Parathyroid adenoma (tissue), 2 donors: ENCODE data around the gene BMPER.

ENCODE experiments used
- H2AFZ ChIP-seq: fragments of 300-600 bp; sonication (generic); one replicate; pipeline ENCODE4 v1.7.0; 2017; ENCODE audit warnings: antibody characterized with exemption, mild to moderate bottlenecking
- H3K27ac ChIP-seq: fragments of 300-600 bp; sonication (generic); one replicate; pipeline ENCODE4 v1.7.0; 2017
- H3K27me3 ChIP-seq: fragments of 300-600 bp; sonication (generic); one replicate; pipeline ENCODE4 v1.7.0; 2017; ENCODE audit warnings: low read length; ENCODE audit not compliant: control insufficient read depth, insufficient read depth
- H3K36me3 ChIP-seq: fragments of 300-600 bp; sonication (generic); one replicate; pipeline ENCODE4 v1.7.0; 2017; ENCODE audit warnings: low read length; ENCODE audit not compliant: control insufficient read depth, insufficient read depth
- H3K4me1 ChIP-seq: fragments of 300-600 bp; sonication (generic); one replicate; pipeline ENCODE4 v1.7.0; 2017; ENCODE audit warnings: control low read depth
- H3K4me2 ChIP-seq: fragments of 300-600 bp; sonication (generic); one replicate; pipeline ENCODE4 v1.7.0; 2017; ENCODE audit warnings: low read length
- H3K4me3 ChIP-seq: fragments of 300-600 bp; sonication (generic); one replicate; pipeline ENCODE4 v1.7.0; 2017; ENCODE audit warnings: low read depth, low read length
- H3K79me2 ChIP-seq: fragments of 300-600 bp; sonication (generic); one replicate; pipeline ENCODE4 v1.7.0; 2017; ENCODE audit warnings: control low read depth
- H3K9ac ChIP-seq: fragments of 300-600 bp; sonication (generic); one replicate; pipeline ENCODE4 v1.7.0; 2017; ENCODE audit warnings: mild to moderate bottlenecking
- H3K9me3 ChIP-seq: fragments of 300-600 bp; sonication (generic); one replicate; pipeline ENCODE4 v1.7.0; 2017; ENCODE audit warnings: low read length; ENCODE audit not compliant: control insufficient read depth
- TF ChIP-seq, protein P1 (sequence below): fragments of 300-600 bp; sonication (generic); IDR thresholded peaks from one replicate; pipeline ENCODE4 v1.7.0; 2017; ENCODE audit warnings: antibody characterized with exemption, mild to moderate bottlenecking
- donor health status: primary hyperparathyroidism.

The BMPER gene

GRCh38 chr7:33882040-33882837 is 23.1 kb upstream of the BMPER start:
- H3K9ac ChIP-seq, result no peak overlapping the region
- no peak overlapping the region for H3K4me3 ChIP-seq

DNA sequence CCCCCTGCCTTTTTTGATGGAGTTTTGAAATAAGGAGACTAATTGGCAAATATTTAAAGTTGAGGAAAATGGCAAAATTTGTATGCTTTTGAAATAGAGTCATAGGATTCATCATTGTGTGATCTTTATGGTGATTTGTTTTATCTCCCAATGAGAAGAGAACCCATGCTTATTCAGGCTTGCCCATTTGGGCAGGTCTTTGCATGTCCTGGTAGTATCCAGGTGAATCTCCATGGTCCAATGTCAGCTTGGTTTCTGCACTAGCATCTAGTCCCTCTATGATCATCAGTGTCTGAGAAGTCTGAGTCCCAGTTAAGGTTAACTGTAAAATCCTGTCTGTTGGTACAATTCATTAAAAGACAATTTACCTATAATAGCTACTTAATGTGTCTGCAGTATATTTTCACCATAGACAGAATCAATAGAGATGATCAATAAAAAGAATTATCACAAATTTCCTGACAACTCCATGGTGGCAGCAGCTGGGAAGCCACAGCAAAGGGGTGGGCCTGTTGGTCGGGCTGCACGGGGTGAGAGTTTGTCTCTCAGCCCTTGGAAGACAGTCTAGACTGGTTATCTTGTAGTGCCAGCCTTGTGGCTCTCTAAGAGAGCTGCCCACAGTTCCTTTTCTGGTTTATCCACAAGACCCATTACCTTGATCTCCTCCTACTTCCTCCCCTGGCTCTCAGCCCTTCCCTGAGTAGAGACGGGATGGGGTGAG is 22.2 kb upstream of the BMPER start:
- no peaks in the 10 kb centered on the region for H3K36me3 ChIP-seq
- no peak overlapping the region for H3K4me2 ChIP-seq
- H3K27ac ChIP-seq, result no peak overlapping the region
- H3K27me3 ChIP-seq, result no peaks in the 10 kb centered on the region
- TF ChIP-seq, protein P1, sequence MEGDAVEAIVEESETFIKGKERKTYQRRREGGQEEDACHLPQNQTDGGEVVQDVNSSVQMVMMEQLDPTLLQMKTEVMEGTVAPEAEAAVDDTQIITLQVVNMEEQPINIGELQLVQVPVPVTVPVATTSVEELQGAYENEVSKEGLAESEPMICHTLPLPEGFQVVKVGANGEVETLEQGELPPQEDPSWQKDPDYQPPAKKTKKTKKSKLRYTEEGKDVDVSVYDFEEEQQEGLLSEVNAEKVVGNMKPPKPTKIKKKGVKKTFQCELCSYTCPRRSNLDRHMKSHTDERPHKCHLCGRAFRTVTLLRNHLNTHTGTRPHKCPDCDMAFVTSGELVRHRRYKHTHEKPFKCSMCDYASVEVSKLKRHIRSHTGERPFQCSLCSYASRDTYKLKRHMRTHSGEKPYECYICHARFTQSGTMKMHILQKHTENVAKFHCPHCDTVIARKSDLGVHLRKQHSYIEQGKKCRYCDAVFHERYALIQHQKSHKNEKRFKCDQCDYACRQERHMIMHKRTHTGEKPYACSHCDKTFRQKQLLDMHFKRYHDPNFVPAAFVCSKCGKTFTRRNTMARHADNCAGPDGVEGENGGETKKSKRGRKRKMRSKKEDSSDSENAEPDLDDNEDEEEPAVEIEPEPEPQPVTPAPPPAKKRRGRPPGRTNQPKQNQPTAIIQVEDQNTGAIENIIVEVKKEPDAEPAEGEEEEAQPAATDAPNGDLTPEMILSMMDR, result no peak
- no peaks in the 10 kb centered on the region for H3K79me2 ChIP-seq
- no peaks in the 10 kb centered on the region for H3K4me1 ChIP-seq
- no peaks in the 10 kb centered on the region for H3K9me3 ChIP-seq
- H2AFZ ChIP-seq, result no peak overlapping the region
- no peak overlapping the region for H3K4me3 ChIP-seq
- H3K9ac ChIP-seq, result no peak overlapping the region

More at GRCh38 chr7:33882040-33882837, 23.1 kb upstream of the BMPER start:
- Histone ChIP-seq H3K4me2 (no peak overlapping the region), H3K36me3 (no peaks in the 10 kb centered on the region), H3K4me1 (no peaks in the 10 kb centered on the region), H3K27ac (no peak overlapping the region), H2AFZ (no peak overlapping the region), H3K27me3 (no peaks in the 10 kb centered on the region), H3K9me3 (no peaks in the 10 kb centered on the region), H3K79me2 (no peaks in the 10 kb centered on the region)
- TF ChIP-seq, protein P1, result no peak

DNA sequence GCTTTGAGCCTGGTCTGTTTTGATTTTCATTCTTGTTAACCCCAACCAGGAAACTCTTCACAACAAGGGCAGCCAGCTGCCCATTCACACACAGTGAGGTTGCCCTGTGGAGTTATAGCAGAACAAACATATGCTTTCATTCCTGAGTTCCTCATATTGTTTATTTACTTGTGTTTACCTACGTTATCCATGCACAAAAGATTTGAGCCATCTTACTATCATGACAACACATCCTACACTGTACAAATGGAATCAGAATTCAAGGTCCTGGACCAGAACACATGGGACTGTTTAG is 21.7 kb upstream of the BMPER start:
- Histone ChIP-seq H2AFZ (no peak overlapping the region), H3K27me3 (no peaks in the 10 kb centered on the region), H3K9me3 (no peaks in the 10 kb centered on the region), H3K4me2 (no peak overlapping the region), H3K79me2 (no peaks in the 10 kb centered on the region), H3K4me3 (no peak overlapping the region), H3K27ac (no peak overlapping the region), H3K36me3 (no peaks in the 10 kb centered on the region), H3K4me1 (no peaks in the 10 kb centered on the region), H3K9ac (no peak overlapping the region)
- TF ChIP-seq, protein P1, result no peak

GRCh38 chr7:33885290-33886148 is 19.8 kb upstream of the BMPER start:
- no peak overlapping the region for H2AFZ ChIP-seq
- peaks cover 8% of the 10 kb centered on the region for H3K4me1 ChIP-seq
- H3K9me3 ChIP-seq, result no peaks in the 10 kb centered on the region
- H3K36me3 ChIP-seq, result no peaks in the 10 kb centered on the region
- no peak overlapping the region for H3K4me3 ChIP-seq
- no peak overlapping the region for H3K27ac ChIP-seq
- TF ChIP-seq, protein P1, result no peak
- H3K9ac ChIP-seq, result no peak overlapping the region
- H3K4me2 ChIP-seq, result no peak overlapping the region
- no peaks in the 10 kb centered on the region for H3K79me2 ChIP-seq
- H3K27me3 ChIP-seq, result no peaks in the 10 kb centered on the region
